Activated CD8-positive, alpha-beta memory T cell treated with anti-CD3 and anti-CD28 coated beads, Interleukin-2, amount 50 U/mL, for 1 hour (primary cell): ENCODE results near the gene NAV2.

Experiments
- DNase-seq: peaks from one replicate; pipeline ENCODE4 v3.0.0-alpha.2; 2020; ENCODE audit errors: extremely low read depth

NAV2 gene

DNA sequence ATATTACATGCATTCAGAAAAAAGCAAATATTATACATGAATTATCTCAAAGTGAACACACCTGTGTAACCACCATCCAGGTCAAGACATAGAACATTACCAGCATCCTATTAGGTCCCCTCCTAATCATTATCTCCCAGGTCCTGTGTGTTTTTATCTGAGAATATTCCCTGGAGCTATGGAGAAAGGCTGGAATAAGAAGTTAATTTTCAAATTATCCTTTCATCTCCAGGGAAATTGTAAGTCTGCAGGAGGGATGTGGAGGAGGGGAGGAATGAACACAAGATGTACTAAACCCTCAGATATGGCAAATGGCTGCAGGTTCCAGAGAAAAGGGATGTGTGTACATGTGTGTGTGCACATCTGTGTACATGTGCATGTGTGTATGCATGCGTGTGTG is 25.2 kb upstream of the NAV2 start:
- no peak for DNase-seq

DNA sequence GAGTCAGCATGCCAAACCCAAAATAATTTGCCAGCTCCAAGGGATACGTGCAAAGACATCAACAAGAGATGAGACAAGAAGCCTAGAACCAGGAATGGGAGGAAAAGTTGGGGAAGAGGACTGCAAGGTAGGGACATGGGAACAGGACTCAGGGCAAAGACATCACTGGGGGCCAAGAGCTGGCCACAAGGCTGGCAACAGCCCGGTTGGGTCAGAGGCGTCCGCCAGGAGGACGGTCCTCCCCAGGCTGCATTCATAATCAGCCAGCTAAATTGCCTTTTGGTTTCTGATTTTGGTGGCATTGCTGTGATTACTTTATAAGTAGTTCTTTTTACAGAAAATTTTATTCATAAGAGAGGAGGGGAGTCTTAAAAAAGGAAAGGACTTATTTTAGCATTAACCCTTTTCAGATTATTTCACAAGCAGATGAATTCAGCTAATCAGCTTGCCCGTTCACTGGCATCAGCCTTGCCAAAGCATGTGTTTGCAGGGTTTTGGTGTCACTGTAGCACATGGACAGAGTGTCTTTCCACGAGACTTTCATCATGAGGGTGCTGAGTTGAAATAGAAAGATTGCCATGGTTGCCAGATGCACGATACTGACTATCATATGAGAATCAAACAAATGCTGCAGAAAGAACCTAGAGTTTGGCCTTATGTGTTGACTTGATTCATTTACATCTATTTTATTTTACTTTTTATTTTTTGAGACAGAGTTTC is 23.2 kb upstream of the NAV2 start:
- no peak for DNase-seq

GRCh38 chr11:19690885-19691284 is 21.8 kb upstream of the NAV2 start:
- no peak for DNase-seq

- no peak for DNase-seq
These were observed 20.7 kb upstream of the NAV2 start for GRCh38 chr11:19691815-19692500.

DNA sequence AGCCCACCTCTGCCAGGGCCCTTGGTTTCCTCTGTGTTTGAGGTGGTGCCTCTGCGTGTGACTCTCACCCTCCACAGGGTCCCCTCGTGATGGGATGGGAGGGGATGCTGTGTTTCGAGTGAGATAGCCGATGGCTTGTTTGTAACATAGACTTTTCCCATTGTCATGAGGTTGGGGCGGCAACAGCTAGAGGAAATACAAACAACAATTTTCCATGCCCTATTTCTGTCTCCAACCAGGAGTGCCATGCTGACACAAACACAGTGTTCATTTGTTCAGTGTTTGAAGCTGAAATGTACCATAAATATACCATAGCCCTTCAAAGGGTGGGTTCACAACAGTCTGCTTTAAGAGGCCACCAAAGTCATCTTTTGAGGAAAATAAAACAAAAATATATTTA is 19.5 kb upstream of the NAV2 start:
- DNase-seq: no peak

GRCh38 chr11:19694796-19695345 is 17.8 kb upstream of the NAV2 start:
- DNase-seq: no peak

DNA sequence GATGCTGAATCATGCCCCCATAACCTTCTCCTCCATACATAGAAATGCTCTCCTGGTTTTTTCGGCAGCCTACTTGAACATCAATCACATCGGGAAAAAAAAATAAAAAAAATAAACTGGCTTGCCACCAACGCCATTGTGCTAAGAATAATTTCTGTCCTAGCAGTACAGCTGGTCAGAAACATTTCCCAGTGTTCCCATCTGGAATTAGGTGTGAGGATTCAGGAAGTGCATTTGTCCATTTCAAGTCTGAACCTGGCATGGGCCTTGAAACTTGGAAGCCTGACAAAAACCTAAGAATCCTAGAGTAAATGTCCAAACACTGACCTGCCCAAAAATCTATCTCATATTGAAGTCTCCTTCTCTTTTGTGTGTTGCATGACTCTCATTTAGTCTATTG is 16.6 kb upstream of the NAV2 start:
- DNase-seq: no peak

DNA sequence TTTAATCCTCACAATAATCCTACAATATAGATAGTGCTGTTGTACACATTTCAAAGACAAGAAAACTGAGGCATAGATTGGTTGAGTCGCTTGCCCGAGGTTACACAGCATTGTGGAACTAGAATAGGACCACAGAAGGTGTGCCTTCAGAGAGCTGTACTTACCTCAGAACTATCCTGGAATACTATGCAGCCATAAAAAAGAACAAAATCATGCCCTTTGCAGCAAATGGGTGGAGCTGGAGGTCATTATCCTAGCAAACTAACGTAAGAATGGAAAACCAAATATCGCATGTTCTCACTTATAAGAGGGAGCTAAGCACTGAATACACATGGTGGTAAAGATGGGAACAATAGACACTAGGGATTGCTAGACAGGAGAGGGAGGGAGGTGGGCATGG is 15.7 kb upstream of the NAV2 start:
- no peak for DNase-seq

- no peak for DNase-seq
These were observed 14.9 kb upstream of the NAV2 start for GRCh38 chr11:19697721-19698121.

GRCh38 chr11:19698493-19699292 is 13.9 kb upstream of the NAV2 start:
- no peak for DNase-seq

DNA sequence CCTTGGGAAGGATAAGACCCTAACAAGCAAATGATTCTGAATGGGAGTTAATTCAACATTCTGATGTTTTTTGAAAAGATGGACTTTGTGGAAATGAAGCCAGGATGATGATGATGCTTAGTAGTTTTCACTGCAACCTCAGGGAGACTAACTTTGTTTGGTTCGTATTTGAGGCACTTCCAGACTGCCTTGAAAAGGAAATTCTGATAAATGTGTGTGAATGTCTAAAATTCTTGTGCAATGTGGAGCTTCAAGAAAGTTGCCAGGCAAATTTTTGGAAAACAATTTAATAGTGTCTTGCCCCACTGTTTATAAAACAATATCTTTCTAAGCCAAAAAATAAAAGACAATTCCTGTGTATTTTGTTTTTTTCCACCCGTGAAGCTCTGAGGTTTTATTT is 11.2 kb upstream of the NAV2 start:
- DNase-seq: no peak

DNA sequence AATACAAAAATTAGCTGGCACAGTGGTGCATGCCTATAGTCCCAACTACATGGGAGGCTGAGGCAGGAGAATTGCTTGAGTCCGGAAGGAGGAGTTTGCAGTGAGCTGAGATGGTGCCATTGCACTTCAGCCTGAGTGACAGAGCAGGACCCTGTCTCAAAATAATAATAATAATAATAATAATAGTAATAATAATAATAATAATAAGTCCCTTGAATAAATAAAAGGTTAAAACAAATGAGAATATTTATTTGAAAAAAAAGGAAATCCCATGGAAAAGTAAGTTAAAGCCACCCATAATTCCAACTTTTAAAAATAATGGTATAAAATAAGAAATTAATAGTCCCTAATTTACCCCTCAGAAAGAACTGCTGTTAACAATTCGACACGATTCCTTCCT is 10.0 kb upstream of the NAV2 start:
- DNase-seq: no peak

DNA sequence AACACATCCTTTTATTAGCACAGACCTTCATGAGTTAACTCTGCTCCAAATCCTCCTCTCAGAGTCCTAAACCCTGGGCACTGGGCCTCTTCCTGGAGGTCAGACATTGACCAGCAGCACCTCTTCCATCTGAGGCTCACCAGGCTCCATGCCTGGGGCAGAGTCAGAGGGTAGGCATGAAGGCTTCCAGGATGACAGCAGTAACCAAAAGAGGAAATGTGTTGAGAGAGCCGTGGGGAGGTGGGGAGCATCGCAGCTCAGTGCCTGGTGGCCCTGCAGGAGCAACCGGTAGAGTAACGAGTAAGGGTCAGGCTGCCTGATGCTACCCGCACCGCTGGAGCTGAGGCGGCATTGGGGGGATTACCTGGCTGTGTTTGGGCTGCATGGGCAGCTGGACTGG is 9.4 kb upstream of the NAV2 start:
- no peak for DNase-seq

DNA sequence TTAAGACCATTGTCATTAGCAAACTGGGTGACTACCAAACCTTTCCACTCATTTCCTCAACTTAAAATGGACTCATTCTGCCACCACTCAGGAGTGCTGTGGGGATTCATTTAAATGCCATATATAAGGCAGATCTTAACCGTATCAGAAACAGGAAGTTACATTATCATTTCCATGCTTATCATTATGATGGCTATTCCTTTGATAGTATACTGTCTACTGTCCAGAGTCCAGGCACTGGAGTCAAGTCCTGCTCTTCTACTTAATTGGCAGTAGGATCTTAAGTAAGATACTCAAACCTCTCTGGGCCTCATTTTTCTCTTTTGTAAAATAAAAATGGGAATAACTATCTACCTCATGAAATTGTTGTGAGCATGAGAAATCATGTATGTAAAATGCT is 8.4 kb upstream of the NAV2 start:
- DNase-seq: no peak

DNA sequence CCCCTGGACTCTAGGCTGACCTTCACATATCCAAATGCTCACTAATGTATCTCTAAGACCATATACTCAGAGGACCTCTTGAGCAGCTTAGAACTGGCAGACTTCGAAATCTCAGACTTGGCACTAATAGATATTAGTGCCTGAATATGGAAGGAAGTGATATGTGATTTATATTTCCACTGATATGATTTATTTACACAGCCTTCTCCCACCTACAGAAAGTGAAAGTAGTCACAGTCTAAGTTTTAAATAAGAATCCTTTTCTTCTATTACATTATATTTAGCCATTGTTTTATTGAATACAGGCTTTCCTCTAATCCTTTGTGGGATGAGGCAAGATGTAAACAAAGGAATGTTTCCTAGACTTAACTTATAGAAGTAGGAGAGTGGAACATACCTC is 6.7 kb upstream of the NAV2 start:
- DNase-seq: no peak

- DNase-seq: no peak
These were observed 741 bp upstream of the NAV2 start for GRCh38 chr11:19711911-19712280.

DNA sequence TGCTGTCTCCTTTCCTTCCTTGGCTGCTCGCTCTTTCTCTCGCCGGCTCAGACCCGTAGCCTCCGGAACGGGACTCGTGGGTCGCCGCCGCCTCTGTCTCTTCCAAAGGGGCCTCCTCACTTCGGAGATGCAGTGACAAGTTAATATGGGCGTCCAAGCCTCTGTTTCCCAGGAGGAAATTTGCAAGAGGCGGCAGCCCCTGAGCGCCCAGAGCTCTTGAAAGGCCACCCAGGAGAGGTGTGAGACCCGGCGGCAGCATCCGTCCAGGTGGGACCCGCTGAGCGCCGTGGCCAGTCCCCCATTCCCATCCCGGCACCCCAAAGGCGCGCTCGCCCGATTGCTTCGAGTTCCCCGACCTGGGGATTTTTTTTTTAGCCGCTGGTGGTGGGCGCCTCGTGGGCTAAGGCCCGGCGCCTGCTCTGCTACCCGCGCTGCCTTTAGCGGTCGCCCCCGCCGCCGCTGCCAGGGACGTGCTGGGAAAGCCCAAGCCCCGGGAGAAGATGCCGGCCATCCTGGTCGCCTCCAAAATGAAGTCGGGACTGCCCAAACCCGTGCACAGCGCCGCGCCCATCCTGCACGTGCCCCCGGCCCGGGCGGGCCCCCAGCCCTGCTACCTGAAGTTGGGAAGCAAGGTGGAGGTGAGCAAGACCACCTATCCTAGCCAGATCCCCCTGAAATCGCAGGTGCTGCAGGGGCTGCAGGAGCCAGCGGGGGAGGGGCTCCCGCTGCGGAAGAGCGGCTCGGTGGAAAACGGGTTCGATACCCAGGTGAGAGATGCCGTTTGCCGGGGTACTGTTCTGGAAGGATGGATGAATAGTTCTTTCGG is 772 bp downstream of the NAV2 start:
- DNase-seq: no peak

- no peak for DNase-seq
These were observed 1.4 kb downstream of the NAV2 start for GRCh38 chr11:19714022-19714386.

DNA sequence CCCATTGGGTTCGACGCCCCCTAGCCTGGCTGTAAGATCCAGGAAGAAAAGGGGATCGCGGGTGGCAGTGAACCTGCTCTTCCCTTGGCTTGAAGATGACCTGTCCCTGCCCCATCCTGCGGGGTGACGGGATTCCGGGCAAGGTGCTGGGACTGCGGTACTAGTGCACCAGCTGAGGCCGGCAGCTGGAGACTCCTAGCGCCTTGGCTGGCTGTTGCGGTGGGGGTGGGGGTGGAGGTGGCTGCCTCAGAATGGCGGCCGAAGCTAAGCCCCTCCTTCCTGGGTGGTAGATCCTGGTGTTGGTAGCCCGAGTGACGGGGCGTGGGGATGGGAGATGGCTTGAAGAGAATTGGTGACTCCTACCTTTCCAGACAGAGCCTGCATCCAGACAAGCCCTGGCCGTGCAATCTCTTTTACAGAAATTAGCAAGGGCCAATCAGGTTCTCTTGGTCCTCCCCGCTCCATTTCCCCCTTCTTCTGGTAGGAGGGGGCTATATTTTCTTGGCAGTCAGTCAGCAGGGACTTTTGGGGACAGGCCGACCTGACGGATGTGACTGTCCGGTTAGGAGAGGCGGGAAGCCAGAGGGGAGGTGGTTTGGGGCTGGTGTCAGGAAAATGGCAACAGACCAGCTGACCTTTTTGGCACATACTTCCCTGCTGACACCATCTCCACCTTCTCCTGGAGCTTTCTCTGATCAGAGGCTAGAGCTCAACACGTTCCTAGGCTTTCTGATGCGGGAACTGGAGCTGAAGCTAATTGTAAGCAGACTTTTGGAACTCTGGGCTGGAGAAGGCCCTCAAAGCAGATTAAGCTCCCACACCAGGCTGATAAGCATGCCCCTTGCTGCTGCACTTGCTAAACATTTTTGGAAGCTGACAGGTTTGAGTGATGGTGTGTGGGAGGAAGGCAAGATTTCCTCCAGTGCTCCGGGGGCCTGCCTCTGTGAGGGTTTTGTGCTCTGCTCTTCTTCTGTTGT is 2.0 kb downstream of the NAV2 start:
- no peak for DNase-seq

DNA sequence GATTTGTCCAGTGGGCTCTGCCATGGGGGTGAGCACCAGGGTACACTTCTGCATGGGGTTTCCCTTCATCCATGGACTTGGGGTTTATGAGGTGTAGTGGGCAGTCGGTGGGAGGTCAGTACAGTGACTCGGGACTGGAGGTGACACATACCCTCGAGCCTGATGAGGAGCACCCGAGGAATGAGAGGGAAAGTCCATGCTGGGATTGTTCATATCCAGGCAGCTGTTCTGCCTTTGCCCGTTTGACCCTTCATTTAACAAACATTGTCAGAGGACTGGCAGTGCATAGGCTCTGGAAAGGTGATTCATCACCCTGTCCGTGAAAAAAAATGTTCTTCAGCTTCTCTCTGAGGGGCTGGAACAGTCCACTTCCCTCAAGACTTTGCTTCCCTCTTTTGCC is 2.7 kb downstream of the NAV2 start:
- DNase-seq: no peak

- DNase-seq: no peak
These were observed 5.4 kb downstream of the NAV2 start for GRCh38 chr11:19718051-19718450.
